ENCODE results near the gene PLD5.
A peak's percentile ranks its signal among the peaks of the same experiment; 100 is the strongest.
"Not testable (repeated sequence)": the region's sequence is repeated elsewhere in the genome, so short reads cannot be mapped to it uniquely, and the experiment has no call there.

The PLD5 gene

GRCh38 chr1:242206994-242207393 lies 317.5 kb downstream of the PLD5 start:
- DNase-seq, result no peak

DNA sequence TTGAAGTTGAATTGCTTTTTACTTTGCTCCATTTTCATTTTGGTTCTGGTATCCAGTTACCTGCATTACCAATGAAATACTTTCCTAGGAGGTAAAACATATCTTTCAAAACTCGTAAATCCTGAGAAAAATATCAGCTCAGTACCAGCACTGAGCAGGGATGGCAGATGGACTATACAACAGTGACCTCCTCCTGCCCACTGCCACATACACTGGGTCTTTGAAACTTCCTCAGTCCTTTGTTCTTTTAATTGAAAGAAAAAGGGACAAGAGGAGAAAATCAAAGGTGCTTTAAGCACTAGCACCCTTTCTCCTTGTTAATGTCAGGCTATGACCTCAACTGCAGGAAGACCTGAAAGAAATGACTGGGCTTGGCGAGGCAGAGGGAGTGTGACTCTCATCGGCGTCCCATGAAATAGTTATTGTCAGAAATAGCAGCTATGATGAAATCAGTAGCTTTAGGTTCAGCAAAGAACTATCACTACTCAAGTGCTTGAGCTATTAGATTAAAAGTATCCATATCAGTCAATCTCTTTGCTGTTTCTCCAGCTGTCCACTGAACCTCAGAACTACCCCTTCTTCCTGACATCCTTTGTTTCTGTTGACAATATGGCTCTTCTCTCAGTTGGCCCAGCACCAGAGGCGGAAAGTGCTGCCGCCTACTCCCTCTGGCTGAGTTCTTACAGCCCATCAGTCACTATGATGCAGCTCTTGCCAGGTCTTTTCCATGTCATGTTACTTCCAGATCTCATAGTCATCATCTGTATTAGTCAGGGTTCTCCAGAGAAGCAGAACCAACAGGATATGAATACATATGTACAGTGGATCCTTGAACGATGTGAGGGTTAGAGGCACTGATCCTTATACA lies 318.6 kb downstream of the PLD5 start:
- peak; percentile 56 for DNase-seq

DNA sequence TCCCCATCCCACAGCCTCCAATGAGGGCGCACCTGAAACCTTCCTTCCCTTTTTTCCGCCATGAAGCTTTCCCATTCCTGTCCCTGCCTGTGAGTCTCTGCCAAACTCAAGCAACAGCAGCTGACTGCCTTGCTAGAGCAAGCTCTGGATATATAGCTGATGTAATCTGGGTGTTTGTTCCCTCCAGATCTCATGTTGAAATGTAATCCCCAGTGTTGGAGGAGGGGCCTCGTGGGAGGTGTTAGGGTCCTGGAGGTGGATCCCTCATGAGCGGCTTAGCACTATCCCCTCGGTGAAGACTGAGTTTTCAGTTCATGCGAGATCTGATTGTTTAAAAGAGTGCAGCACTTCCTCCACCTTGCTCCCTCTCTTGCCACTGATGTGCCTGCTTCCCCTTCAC lies 321.2 kb downstream of the PLD5 start:
- DNase-seq, result no peak

GRCh38 chr1:242201090-242201489 lies 323.4 kb downstream of the PLD5 start:
- no peak for DNase-seq

DNA sequence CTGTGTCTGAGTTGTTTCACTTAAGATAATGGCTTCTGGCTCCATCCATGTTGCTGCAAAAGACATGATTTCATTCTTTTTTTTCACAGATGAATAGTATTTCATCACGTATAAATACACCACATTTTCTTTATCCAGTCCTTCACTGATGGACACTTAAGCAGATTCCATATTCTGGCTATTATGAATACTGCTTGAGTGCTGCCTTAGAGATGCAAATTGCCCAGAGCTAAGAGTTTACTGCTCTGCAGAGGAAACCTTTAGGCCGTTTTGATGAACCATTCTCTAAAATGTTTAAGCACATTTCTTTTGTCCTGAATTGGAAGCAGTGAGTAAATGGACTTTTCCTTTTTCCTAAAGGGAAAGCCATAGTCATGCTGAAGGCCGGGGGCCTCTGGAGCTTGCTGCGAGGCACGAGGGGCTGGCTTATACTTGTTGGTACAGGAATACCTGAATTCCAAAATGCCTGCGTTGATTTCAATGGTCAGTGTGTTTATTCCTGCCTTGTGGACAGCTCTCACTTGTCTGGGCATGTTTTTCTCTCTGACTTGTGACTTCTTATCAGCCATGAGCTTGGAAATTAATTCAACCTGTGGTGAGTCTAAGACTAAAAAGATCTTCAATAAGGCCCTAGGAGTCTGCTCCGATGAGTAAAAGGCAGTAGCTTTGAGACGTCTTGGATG lies 324.6 kb downstream of the PLD5 start:
- DNase-seq, result no peak

DNA sequence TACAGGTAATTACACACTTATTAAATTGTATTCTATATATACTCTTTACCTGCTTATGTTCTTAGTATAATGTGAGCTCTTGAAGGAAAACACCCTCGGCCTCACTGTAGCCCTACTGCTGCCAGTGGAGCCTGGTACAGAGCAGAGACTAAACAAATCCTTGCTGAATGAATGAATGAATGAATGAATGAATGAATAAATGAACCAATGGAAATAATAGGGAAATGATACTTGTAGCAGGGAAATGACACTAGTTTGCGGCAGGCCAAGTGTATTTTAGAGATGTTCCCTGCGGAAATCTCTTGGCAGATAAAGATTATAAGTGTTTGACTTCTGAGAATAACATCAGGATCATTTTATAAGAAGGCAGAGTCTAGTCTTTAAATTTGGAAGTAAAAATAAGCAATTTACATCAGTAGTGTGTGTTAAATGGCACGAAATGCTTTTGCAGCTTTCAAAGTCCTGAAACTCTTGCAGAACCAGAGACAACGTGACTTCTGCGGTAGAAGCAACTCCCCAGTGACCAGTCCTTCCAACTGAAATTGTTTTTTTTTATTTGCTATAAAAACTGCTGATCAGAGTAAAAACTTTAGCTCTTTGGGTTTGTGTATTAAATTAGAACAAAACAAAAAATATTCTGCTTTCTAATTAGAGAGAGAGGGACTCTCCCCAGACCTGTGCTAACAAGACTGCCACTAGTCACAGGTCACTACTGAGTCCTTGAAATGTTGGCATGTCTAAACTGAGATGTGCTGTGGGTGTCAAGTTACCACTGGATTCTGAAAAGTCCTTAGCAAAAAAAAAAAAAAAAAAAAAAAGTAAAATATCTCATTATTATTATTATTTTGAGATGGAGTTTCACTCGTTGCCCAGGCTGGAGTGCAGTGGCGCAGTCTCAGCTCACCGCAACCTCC lies 326.3 kb downstream of the PLD5 start:
- no peak for DNase-seq

- no peak for DNase-seq
Measured at GRCh38 chr1:242196914-242197313, 327.6 kb downstream of the PLD5 start.

DNA sequence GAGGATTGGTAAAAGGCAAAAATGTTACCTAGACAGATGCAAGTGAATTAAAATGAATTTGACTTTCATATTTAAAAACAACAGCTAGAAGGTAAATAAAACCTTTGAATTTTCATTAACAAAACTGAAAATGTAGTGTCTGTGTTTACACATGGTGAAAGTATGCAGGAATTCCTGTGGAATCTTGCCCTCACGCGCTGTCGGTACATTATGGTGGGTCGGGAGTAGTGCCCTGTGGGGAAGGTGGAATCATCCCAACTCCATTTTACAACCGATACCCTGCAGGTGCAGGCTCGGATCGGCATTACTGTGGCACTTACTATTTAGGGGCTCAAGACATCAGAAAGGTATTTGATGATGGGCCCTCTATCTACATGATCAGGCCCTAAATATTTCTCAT lies 328.4 kb downstream of the PLD5 start:
- no peak for DNase-seq

GRCh38 chr1:242189591-242189990 lies 334.9 kb downstream of the PLD5 start:
- no peak for DNase-seq

GRCh38 chr1:242187816-242188215 lies 336.7 kb downstream of the PLD5 start:
- DNase-seq, result no peak

DNA sequence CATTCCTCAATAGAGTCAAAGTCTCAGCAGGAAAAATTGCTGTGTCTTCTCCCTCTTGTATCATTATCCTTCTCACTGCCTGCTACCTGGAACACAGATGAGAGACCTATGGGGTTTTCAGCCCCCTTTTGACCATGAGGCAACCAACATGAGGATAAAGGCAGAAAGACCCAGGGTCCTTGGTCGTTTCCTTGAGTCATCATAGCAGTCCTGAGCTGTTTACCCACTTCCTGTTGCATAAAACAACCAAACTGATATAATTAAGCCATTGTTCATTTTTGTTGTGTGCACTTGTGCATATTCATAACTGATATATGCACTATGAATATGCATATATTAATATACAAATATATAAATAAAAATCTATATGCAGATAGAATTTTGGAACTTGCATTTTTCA lies 337.3 kb downstream of the PLD5 start:
- DNase-seq, result no peak

DNA sequence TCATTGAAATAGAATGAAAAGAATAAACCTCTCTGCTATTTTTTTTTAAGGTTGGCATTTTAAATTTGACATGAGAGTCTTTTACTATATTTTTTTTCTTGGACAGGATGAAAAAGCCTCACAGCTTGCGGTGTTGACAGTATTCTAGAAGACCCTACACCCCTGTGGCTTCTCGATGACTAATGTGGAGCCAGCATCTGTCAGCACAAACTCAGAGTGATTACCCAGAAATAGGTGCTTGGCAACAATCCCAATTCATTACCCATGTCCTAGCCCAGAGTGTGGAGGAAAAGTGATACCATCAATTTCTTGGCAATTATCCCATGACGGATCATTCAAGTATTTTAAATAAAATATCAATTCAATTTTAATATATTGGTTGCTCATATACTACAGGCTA lies 338.8 kb downstream of the PLD5 start:
- DNase-seq, result no peak

GRCh38 chr1:242184955-242185354 lies 339.5 kb downstream of the PLD5 start:
- DNase-seq, result peak; percentile 49

DNA sequence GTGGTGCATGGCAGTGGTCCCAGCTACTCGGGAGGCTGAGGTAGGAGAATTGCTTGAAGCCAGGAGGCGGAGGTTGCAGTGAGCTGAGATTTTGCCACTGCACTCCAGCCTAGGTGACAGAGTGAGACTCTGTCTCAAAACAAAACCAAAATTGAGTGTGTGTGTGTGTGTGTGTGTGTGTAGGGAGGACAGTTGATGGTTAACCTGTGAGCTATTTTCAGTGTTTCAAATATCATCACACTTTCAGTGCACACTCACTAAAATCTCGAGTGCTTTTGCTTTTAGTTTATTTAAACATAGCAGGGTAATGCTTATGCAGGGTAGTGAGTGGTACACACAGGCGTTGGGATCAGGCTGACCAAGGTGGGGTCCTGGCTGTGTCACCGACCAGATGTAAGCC lies 344.7 kb downstream of the PLD5 start:
- DNase-seq, result not testable (repeated sequence)

GRCh38 chr1:242178924-242179708 lies 345.4 kb downstream of the PLD5 start:
- DNase-seq, result peak; percentile 78

- DNase-seq, result no peak
Measured at GRCh38 chr1:242178436-242178835, 346.1 kb downstream of the PLD5 start.

DNA sequence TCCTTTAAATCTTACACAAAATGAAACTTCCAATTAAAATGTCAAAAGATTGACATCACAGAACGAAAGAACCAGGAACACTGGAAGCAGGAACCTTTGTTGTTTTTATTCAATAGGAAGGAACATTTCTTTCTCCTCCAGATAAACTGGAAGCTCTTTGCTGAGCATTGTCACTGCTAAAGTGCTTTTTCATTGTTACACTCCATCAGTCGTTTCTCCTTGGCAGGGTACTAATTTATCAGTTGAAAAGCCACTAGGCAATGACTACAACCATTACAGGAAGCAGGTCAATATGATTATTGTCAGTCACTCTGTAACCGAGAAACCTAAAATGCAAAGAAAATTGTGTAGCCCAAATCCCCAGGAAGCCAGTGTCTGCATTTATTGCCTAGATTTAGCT lies 362.4 kb downstream of the PLD5 start:
- no peak for DNase-seq

DNA sequence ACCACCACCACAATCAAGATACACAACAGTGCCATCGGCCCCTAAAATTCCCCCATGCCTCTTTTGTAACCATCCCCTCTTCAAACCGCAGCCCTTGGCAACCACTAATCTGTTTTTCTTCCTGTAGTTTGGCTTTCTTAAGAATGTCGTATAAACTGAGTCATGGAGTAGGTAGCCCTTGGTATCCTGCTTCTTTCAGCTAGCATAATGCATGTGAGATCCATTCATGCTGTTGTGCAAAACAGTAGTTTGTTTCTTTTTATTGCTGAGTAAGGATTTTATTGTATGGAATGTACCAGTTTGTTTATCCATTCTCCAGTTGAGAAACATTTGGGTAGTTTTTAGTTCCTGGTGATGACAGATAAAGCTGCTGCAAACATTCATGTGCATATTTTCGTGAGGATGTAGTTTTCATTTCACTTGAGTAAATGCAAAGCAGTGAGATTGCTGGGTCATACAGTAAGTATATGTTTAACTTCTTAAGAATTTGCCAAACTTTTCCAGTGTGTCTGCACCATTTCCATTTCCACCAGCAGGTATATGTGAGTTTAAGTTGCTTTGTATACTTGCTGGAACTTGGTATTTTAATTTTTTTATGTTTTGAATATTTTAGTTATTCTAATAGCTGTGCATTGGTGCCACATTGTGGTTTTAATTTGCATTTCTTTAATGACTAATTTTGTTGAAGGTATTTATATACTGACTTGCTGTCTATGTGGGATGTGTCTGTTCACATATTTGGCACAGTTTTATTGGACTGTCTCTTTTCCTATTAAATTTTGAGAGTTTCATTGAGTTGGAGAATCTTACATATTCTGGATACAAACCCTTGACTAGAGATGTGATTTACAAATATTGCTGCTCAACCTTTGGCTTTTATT lies 377.2 kb downstream of the PLD5 start:
- DNase-seq, result peak; percentile 48

DNA sequence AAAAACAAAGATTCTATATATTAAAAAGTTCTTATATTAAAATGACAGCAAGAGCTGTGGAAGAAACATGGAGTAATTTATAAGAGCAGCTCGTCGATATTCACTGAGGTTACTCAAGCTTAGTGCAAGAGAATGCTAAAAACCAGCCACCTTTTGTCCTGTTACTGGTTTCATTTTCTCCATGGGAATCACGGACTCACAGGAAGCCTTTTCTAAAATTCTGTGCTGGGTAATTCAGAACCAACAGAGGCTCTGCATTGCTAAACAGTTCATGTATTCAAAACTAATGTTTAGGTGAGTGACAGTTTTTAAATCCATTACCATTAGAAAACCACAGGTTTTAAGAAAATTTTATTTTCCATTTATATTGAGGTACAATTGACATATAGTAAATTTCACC lies 377.8 kb downstream of the PLD5 start:
- peak; percentile 45 for DNase-seq

DNA sequence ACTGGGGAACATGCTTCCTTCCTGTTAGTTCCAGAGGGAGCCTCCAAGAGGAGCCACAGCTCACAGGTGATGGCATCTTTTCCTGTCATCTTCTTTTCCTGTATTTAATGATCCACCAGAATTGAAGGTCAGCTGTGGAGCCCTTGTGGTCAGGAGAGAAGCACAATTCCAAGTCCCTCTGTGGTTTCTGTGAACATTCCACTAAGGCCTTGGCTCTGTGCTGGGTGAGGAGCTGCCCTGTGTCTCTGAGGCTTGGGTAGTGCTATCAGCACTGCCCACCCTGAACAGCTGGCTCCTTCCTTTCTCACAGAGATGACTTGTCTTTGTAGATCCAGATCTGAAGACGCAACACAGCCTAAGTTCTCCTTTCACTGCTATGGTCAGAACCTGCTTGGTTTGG lies 383.7 kb downstream of the PLD5 start:
- DNase-seq, result no peak

GRCh38 chr1:242139986-242140385 lies 384.5 kb downstream of the PLD5 start:
- DNase-seq, result no peak
